HUDEP-2 (cell line): Measurements from ENCODE around the gene MGLL.
A peak's percentile ranks its signal among the peaks of the same experiment; 100 is the strongest.

Experiments used
- DNase-seq, 76 experiments: peaks; one replicate each; lab custom pipeline; 2025; ENCODE audit not compliant: unreplicated experiment in 76 of 76; lab: John Stamatoyannopoulos, UW

The MGLL gene

DNA sequence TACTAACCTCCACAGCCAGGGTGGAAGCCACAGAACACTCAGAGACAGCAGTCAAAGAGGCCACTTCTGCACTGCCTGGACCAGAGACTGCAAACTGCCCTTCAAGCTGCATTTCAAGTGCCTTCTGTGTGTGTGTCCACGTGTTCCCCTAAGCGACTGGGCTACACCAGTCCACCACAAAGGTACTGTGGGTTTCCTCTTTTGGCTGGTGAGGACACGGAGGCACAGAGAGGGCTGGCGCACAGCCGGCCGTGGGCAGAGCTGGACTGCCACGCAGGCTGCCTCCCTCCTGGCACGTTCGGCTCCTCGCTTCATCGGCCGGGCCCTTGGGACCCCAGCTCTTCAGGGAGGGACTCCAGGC is 60.9 kb downstream of the MGLL start:
- DNase-seq = no peak

- no peak for DNase-seq
Observed at GRCh38 chr3:127760791-127761440, 61.4 kb downstream of the MGLL start.

DNA sequence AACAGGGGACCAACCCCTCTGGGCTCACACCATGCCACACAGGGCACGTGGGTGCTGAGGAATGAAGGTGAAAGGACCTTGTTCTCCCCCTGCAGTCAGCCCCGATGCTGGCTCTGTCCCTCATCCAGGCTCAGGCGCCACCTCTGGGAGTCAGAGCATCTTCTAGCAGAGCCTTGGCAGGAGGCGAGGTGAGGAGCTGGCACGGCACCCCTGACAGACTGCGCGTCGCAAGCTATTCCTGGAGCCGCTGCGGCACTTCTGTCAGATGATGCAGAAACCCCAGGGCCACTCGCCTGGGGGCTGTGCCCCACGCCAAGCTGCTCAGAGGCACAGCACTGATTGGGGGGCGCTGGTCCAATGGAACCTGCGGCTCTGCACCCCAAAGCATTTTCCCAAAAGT is 62.0 kb downstream of the MGLL start:
- no peak for DNase-seq

DNA sequence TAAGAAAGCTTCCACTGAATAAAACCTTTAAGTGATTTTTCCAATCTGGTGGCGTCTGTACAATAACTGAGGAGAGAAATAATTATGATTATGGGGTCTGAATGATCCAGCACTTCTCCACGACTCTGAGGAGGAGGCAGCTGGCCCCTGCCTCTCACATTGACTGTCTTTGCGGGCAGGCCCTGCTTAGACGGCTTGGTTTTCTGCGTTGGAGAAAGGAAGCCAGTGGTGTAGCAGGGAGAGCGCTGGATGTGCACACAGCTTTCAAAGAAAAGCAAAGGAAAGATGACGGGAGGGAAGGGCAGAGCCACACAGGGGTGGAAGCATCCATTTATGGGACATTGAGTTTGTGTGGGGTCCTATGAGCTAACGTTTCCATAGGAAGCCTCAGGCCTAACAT is 62.5 kb downstream of the MGLL start:
- DNase-seq = no peak

DNA sequence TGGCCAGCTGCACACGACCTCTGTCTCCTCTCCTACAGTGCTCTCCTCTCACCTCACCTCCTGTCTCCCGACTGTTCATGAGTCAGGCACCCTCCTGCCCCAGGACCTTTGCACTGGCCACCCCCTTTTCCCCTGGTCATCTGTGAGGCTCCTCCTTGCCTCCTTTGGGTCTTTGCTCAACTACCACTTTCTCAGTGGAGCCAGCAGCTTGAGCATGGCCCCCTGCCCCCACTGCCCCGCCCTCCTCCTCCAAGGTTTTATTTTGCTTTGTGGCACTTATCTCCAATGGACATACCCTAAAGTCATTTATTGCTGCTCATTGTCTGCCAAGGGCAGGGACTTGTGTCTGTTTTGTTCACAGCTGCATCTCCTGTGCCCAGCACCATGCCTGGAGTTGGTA is 64.3 kb downstream of the MGLL start:
- DNase-seq = no peak

GRCh38 chr3:127755305-127755681 is 67.0 kb downstream of the MGLL start:
- DNase-seq = no peak

- DNase-seq = no peak
Observed at GRCh38 chr3:127754411-127755304, 67.7 kb downstream of the MGLL start.

DNA sequence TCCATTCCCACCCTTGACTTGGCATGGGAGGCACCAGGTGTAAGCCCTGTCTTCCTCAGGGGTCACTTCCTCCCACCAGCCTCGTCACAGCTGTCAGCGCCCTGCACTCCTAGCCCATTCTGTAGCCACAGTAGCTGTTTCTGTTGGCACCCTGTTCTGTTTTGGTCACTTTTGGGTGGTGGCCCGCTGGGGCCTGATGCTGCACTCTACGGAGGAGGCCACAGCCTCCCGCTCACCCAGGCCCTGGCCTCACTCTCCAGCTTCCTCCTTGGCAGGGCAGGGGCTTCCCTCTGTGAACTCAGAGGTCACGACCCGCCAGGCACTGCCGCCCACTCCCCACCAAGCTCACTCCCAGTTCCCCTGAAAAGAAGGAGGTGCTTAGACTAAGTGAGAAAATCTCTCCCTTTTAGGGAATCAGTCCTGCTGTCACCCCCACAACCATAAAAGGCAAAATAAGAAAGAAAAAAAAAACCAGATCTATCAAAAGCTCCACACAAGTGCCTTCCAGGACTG is 68.4 kb downstream of the MGLL start:
- no peak for DNase-seq

DNA sequence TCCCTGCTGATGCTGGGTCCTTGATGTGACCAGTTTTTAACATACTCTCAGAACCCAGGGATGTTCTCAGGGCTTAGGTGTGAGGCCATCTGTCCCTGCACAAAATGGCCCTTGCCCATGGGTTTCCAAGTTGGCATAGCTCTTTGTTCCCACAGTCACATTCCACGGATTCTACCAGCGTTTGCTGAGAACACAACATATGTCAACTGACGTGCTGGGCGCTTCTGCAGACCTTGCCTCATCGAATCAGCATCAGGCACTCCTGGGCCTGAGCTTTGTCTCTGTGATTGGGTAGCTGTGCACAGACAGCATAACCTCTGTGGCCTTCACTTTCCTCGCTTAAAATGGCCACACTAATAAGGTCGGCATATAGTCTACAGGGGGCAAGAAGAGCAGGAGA is 69.0 kb downstream of the MGLL start:
- no peak for DNase-seq

- DNase-seq = no peak
Observed at GRCh38 chr3:127751782-127752181, 70.5 kb downstream of the MGLL start.

- no peak for DNase-seq
Observed at GRCh38 chr3:127751163-127751621, 71.1 kb downstream of the MGLL start.

- DNase-seq = no peak
Observed at GRCh38 chr3:127750226-127751031, 71.9 kb downstream of the MGLL start.

DNA sequence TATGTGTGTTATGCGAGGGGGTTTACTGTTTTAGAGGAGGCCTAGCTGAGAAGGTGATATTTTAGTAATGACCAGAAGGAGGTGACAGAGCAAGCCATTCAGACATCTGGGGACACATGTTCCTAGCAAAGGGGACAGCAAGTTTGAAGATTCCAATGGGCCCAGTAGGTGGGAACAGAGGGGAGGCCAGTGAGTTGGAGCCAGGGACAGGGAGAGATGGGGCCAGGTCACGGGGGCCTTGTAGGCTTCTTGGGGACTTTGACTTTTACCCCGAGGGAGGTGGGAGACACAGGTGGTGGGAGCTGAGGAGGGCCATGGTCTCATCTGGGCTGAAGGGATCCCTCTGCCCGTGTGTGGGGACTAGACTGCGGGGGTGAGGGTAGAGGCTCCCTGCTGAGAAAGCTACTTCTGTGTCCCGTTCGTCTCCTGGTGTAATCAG is 72.5 kb downstream of the MGLL start:
- DNase-seq = no peak

GRCh38 chr3:127749361-127749760 is 73.0 kb downstream of the MGLL start:
- no peak for DNase-seq

- DNase-seq = no peak
Observed at GRCh38 chr3:127748754-127749327, 73.5 kb downstream of the MGLL start.

DNA sequence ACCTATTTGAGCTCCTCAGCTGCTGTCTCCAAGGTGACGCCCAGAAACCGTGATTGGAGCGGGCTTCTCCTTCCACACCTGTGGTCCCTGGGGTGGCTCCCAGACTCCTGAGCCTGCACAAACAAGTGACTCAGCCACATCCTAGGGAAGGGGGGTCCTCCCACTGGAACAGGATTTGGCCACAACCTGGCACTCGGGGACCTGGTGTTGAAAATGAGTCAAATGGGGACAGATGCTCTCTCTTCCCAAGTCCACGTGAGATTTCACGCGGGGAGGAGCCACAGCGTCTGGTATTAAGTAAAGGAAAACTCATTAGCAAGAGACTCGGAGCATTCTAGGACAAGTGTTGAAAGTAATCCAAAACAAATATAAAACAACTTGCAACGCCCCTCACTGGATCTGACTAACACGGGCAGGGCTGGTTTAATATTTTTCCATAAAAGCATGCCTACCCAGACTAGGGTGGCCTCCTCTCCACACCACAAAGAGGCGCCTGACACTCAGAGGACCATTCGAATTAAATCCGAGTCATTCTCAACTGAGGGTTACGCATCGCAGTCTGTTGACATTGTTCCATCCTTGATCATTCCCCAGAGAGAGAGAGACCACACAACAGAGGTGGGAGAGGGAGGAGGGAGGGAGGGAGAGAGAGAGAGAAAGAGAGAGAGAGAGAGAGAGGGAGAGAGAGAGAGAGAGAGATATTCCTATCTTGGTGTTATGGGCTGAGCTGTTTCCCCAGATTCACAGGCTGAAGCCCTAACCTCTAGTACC is 74.4 kb downstream of the MGLL start:
- peak in 1 of 76 experiments; percentile 3 for DNase-seq

- DNase-seq = no peak
Observed at GRCh38 chr3:127747066-127747465, 75.2 kb downstream of the MGLL start.

GRCh38 chr3:127746400-127747057 is 75.8 kb downstream of the MGLL start:
- no peak for DNase-seq

GRCh38 chr3:127745656-127746399 is 76.5 kb downstream of the MGLL start:
- no peak for DNase-seq
